ENCODE results near the gene ADARB2. TPM values are rescaled to one million over a fixed set of nuclear protein-coding genes. Genes with fewer than 3 reads are reported as not detected.

The ADARB2 gene
- total RNA-seq, 1 donor from 2014 or later: 0.11 TPM

DNA sequence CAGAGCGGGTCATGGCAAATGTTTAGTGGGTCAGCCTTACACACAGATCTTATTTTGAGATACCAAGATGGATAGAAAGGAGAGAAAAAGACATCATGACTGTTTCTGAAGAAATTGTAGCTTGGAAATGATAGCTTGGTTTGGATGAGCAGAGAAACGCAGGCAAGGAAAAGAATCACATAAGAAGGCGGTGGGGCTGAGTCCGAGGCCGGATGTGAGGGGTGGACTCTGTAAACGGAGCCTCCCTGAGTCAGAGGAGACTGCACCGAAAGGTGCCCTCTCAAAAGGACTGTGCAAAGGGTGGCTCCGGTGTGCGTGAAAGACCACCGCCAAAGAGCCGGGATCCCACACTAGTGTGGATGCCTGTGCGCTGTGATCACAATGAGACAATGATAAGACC, 53.7 kb downstream of the ADARB2 start:
- TF ChIP-seq, protein P1, sequence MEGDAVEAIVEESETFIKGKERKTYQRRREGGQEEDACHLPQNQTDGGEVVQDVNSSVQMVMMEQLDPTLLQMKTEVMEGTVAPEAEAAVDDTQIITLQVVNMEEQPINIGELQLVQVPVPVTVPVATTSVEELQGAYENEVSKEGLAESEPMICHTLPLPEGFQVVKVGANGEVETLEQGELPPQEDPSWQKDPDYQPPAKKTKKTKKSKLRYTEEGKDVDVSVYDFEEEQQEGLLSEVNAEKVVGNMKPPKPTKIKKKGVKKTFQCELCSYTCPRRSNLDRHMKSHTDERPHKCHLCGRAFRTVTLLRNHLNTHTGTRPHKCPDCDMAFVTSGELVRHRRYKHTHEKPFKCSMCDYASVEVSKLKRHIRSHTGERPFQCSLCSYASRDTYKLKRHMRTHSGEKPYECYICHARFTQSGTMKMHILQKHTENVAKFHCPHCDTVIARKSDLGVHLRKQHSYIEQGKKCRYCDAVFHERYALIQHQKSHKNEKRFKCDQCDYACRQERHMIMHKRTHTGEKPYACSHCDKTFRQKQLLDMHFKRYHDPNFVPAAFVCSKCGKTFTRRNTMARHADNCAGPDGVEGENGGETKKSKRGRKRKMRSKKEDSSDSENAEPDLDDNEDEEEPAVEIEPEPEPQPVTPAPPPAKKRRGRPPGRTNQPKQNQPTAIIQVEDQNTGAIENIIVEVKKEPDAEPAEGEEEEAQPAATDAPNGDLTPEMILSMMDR (IDR thresholded peaks at IDR 0.05; ENCODE audit: borderline replicate concordance): no peak
- DNase-seq: no peak
- Histone ChIP-seq H3K27me3 (ENCODE audit: low read depth) (peaks cover 50% of the 10 kb centered on the region), H3K36me3 (no peaks in the 10 kb centered on the region), H3K4me3 (no peak overlapping the region), H3K9me3 (replicated peaks) (no peaks in the 10 kb centered on the region), H3K4me1 (no peaks in the 10 kb centered on the region), H3K27ac (replicated peaks) (no peak overlapping the region)
- intact Hi-C loops (cut with micrococcal nuclease): no loop called here

- Histone ChIP-seq H3K27me3 (ENCODE audit: low read depth) (peaks cover 70% of the 10 kb centered on the region), H3K27ac (replicated peaks) (no peak overlapping the region), H3K4me3 (no peak overlapping the region), H3K9me3 (replicated peaks) (no peaks in the 10 kb centered on the region), H3K4me1 (no peaks in the 10 kb centered on the region), H3K36me3 (no peaks in the 10 kb centered on the region)
- no peak for DNase-seq
- TF ChIP-seq, protein P1 (IDR thresholded peaks at IDR 0.05; ENCODE audit: borderline replicate concordance): no peak
- intact Hi-C loops (cut with micrococcal nuclease): no loop called here
Measured at GRCh38 chr10:1679821-1680650, 57.3 kb downstream of the ADARB2 start.

DNA sequence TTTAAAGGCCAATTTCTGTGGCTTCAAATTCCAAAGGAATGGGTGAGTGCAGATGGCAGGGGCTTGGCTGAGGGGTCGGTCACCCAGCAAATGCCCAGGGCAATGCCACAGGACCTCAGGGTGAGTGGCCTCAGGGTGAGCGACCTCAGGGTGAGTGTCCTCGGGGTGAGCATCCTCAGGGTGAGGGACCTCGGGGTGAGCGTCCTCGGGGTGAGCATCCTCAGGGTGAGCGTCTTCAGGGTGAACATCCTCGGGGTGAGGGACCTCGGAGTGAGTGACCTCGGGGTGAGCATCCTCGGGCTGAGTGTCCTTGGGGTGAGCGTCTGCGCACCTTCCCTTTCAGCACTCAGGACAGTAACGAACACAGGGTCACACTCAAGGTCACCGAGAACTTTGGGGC, 59.2 kb downstream of the ADARB2 start:
- no peak for DNase-seq
- H3K9me3 ChIP-seq (replicated peaks): no peaks in the 10 kb centered on the region
- peaks cover 66% of the 10 kb centered on the region for H3K27me3 ChIP-seq (ENCODE audit: low read depth)

GRCh38 chr10:1677307-1677939, 59.9 kb downstream of the ADARB2 start:
- H3K27me3 ChIP-seq (ENCODE audit: low read depth): peaks cover 60% of the 10 kb centered on the region

More for the DNA sequence above, 59.2 kb downstream of the ADARB2 start:
- H3K4me3 ChIP-seq: no peak overlapping the region
- TF ChIP-seq, protein P1 (IDR thresholded peaks at IDR 0.05; ENCODE audit: borderline replicate concordance): no peak
- no peaks in the 10 kb centered on the region for H3K4me1 ChIP-seq
- intact Hi-C loops (cut with micrococcal nuclease): no loop called here
- H3K27ac ChIP-seq (replicated peaks): no peak overlapping the region
- no peaks in the 10 kb centered on the region for H3K36me3 ChIP-seq

GRCh38 chr10:1674501-1674900, 62.8 kb downstream of the ADARB2 start:
- H3K4me3 ChIP-seq: no peak overlapping the region
- H3K27ac ChIP-seq (replicated peaks): no peak overlapping the region
- TF ChIP-seq, protein P1 (IDR thresholded peaks at IDR 0.05; ENCODE audit: borderline replicate concordance): no peak
- H3K27me3 ChIP-seq (ENCODE audit: low read depth): peaks cover 35% of the 10 kb centered on the region
- intact Hi-C loops (cut with micrococcal nuclease): no loop called here
- no peaks in the 10 kb centered on the region for H3K4me1 ChIP-seq
- no peaks in the 10 kb centered on the region for H3K36me3 ChIP-seq
- no peak for DNase-seq
- H3K9me3 ChIP-seq (replicated peaks): no peaks in the 10 kb centered on the region

More at GRCh38 chr10:1677307-1677939, 59.9 kb downstream of the ADARB2 start:
- DNase-seq: no peak
- intact Hi-C loops (cut with micrococcal nuclease): no loop called here
- Histone ChIP-seq H3K27ac (replicated peaks) (no peak overlapping the region), H3K9me3 (replicated peaks) (no peaks in the 10 kb centered on the region), H3K4me3 (no peak overlapping the region), H3K36me3 (no peaks in the 10 kb centered on the region), H3K4me1 (no peaks in the 10 kb centered on the region)
- TF ChIP-seq, protein P1 (IDR thresholded peaks at IDR 0.05; ENCODE audit: borderline replicate concordance): no peak

Data from left ventricle myocardium inferior (tissue), 1 donor.